Rectal smooth muscle tissue (tissue), 1 donor: ENCODE results near the gene HSDL1.

Source experiments
- H3K27ac ChIP-seq: one replicate; pipeline ENCODE4 v1.7.0; 2013; ENCODE audit warnings: low read depth, low read length, inconsistent platforms
- H3K27me3 ChIP-seq: one replicate; pipeline ENCODE4 v1.7.0; 2013; ENCODE audit warnings: low read length; ENCODE audit not compliant: control insufficient read depth, insufficient read depth
- H3K36me3 ChIP-seq: one replicate; pipeline ENCODE4 v1.7.0; 2013; ENCODE audit warnings: low read length; ENCODE audit not compliant: control insufficient read depth, insufficient read depth
- H3K4me1 ChIP-seq: one replicate; pipeline ENCODE4 v1.7.0; 2013; ENCODE audit warnings: low read length; ENCODE audit not compliant: control insufficient read depth, insufficient read depth
- H3K4me3 ChIP-seq: one replicate; pipeline ENCODE4 v1.7.0; 2013; ENCODE audit warnings: low read length
- H3K9ac ChIP-seq: one replicate; pipeline ENCODE4 v1.7.0; 2013; ENCODE audit warnings: low read length

HSDL1 gene

GRCh38 chr16:84079664-84080063 is 65.3 kb downstream of the HSDL1 start:
- Histone ChIP-seq H3K4me1 (no peaks in the 10 kb centered on the region), H3K36me3 (peaks cover 36% of the 10 kb centered on the region), H3K27me3 (no peaks in the 10 kb centered on the region), H3K9ac (no peak overlapping the region), H3K27ac (no peak overlapping the region), H3K4me3 (no peak overlapping the region)

GRCh38 chr16:84075376-84075775 is 69.6 kb downstream of the HSDL1 start:
- no peak overlapping the region for H3K9ac ChIP-seq
- no peak overlapping the region for H3K27ac ChIP-seq
- no peak overlapping the region for H3K4me3 ChIP-seq
- peaks cover 36% of the 10 kb centered on the region for H3K36me3 ChIP-seq
- H3K27me3 ChIP-seq = no peaks in the 10 kb centered on the region
- H3K4me1 ChIP-seq = no peaks in the 10 kb centered on the region

- Histone ChIP-seq H3K4me1 (no peaks in the 10 kb centered on the region), H3K4me3 (no peak overlapping the region), H3K27me3 (no peaks in the 10 kb centered on the region), H3K36me3 (peaks cover 34% of the 10 kb centered on the region), H3K27ac (no peak overlapping the region), H3K9ac (no peak overlapping the region)
These were observed 70.3 kb downstream of the HSDL1 start for GRCh38 chr16:84074721-84075120.
